Ascending aorta (tissue), 2 donors: ENCODE measurements around the gene GAREM1. TPM values are rescaled to one million over a fixed set of nuclear protein-coding genes. Genes with fewer than 3 reads are reported as not detected.

Source experiments
- DNase-seq, 2 donors: peaks; one replicate each; pipeline ENCODE4 v3.0.0-alpha.2; 2019; ENCODE audit warnings: low spot score in 2 of 2
- H3K27ac ChIP-seq, 2 donors: fragments of 200-600 bp; sonication (generic); one replicate each; pipeline ENCODE4 v1.5.1; 2016 to 2017; ENCODE audit warnings: mild to moderate bottlenecking in 1 of 2
- H3K27me3 ChIP-seq: fragments of 200-600 bp; sonication (generic); one replicate; pipeline ENCODE4 v1.5.1; 2017
- H3K36me3 ChIP-seq, 2 donors: fragments of 200-600 bp; sonication (generic); one replicate each; pipeline ENCODE4 v1.5.1; 2016
- H3K4me1 ChIP-seq, 2 donors: fragments of 200-600 bp; sonication (generic); one replicate each; pipeline ENCODE4 v1.5.1; 2016 to 2017; ENCODE audit warnings: mild to moderate bottlenecking in 1 of 2
- H3K4me3 ChIP-seq, 2 donors: fragments of 200-600 bp; sonication (generic); one replicate each; pipeline ENCODE4 v1.5.1; 2016 to 2017; ENCODE audit warnings: mild to moderate bottlenecking in 1 of 2
- H3K9me3 ChIP-seq, 2 donors: fragments of 200-600 bp; sonication (generic); one replicate each; pipeline ENCODE4 v1.5.1; 2016
- intact Hi-C: fragments of 100-400 bp; cut with DNase I; formaldehyde crosslinking; loops from one replicate; pipeline ENCODE4 v1.15.1; 2023
- total RNA-seq: library from RNA; depleted of rRNA; stranded (reverse); fragments of >200 nt; gene quantifications from one replicate; pipeline ENCODE4 v1.1.0, GENCODE V29; 2016
- TF ChIP-seq, protein P1 (sequence below), 3 experiments: fragments of 200-600 bp in 2 of 3; fragments of 450-650 bp in 1 of 3; sonication (generic) in 2 of 3; IDR thresholded peaks; one replicate each; pipeline ENCODE4 v1.5.1; 2016 to 2019; ENCODE audit warnings: antibody characterized with exemption in 3 of 3, mild to moderate bottlenecking in 1 of 3, moderate library complexity in 1 of 3

The GAREM1 gene
- total RNA-seq, 1 donor from 2014 or later, result 8.9 TPM

DNA sequence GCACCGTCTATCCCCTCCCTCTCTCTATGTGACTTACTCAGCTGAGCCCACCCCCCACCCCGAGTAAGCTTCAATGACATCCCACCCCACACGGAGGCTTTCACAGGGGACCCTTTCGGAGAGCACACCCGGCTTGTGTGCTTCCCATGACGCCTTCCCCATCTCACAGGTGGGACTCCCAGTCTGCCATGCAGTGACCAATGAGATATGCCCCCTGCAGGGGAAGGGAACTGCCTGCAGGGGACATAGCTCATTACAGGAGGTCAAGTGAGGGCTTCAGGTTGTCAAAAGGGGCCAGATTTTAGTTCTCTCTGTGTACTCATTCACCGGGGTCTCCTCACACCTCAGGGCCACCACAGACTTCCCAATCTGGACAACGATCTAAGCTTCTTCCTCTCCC lies 112.6 kb downstream of the GAREM1 start:
- TF ChIP-seq, protein P1, sequence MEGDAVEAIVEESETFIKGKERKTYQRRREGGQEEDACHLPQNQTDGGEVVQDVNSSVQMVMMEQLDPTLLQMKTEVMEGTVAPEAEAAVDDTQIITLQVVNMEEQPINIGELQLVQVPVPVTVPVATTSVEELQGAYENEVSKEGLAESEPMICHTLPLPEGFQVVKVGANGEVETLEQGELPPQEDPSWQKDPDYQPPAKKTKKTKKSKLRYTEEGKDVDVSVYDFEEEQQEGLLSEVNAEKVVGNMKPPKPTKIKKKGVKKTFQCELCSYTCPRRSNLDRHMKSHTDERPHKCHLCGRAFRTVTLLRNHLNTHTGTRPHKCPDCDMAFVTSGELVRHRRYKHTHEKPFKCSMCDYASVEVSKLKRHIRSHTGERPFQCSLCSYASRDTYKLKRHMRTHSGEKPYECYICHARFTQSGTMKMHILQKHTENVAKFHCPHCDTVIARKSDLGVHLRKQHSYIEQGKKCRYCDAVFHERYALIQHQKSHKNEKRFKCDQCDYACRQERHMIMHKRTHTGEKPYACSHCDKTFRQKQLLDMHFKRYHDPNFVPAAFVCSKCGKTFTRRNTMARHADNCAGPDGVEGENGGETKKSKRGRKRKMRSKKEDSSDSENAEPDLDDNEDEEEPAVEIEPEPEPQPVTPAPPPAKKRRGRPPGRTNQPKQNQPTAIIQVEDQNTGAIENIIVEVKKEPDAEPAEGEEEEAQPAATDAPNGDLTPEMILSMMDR (IDR thresholded peaks at IDR 0.05), result no peak
- no peak for DNase-seq
- Histone ChIP-seq H3K4me3 (no peak overlapping the region), H3K27ac (no peak overlapping the region), H3K27me3 (no peaks in the 10 kb centered on the region), H3K4me1 (peaks cover 0 to 10% of the 10 kb centered on the region in 2 donors), H3K9me3 (no peaks in the 10 kb centered on the region), H3K36me3 (no peaks in the 10 kb centered on the region)
- intact Hi-C loops, result loop anchor here (10.0 kb wide), 1 partner anchor 263 kb away; the partner anchor contains the start of gene RNF138

DNA sequence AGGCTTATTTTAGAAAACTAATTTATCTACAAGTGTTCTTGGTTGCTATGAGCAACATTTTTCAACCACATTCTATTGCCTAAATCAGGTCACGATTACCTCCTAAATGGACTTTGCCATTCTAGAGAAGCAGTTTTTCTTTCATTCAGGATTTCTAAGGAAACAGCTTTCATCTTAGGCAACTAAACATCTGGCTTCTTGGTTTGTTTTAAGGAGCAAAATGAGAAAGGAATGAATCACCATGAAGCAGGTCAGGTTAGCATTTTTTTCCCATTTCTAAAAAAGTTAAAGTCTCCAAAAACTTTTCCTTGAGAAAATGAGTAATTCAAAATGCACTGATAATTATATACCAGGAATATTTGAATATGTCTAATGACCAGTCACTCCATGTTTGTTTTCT lies 114.8 kb downstream of the GAREM1 start:
- peaks cover 0 to 20% of the 10 kb centered on the region in 2 donors for H3K4me1 ChIP-seq
- DNase-seq, result no peak
- H3K36me3 ChIP-seq, result no peaks in the 10 kb centered on the region
- H3K27me3 ChIP-seq, result no peaks in the 10 kb centered on the region
- intact Hi-C loops, result loop anchor here (10.0 kb wide), 1 partner anchor 261 kb away; the partner anchor contains the start of gene RNF138
- TF ChIP-seq, protein P1 (IDR thresholded peaks at IDR 0.05), result no peak
- H3K27ac ChIP-seq, result peak overlapping the region; percentile 23 to 45
- no peak overlapping the region for H3K4me3 ChIP-seq
- no peaks in the 10 kb centered on the region for H3K9me3 ChIP-seq

DNA sequence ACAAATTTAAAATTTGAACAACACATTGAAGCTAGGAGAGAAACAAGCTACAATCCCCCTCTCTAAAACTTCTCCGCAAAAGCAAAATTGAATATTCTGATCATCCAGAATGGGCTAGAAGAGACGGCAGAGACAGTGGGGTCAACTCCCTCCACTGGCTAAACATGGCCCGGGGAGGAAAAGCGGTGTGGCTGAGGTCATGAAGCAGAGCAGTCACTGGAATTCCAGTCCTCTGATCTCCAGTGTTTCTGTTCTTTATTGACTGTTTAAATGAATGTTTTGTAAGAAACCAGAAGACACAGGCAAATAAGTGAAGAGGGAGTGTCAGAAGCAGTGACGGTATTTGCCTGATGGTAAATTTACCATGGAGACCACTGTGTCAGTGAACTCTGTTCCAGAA lies 116.2 kb downstream of the GAREM1 start:
- H3K27ac ChIP-seq, result peak overlapping the region in 1 of 2 donors; percentile 78

DNA sequence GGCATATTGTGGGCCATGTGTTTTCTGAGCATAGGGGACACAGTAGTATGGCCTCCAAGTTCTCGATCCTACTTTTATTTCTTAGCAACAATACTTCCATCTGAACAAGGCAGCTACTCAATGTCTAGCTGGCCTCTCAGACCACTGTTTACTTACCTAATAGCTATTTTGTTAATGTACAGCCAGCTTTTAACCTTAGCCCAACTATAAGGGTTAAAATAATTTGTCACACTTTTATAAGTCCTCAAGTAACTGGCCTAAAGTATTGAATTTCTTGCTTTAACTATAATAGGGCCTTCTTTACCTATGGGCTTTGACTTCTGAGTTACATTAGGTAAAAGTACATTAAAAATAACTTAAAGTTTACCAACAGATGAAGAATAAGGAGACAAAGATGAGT lies 117.4 kb downstream of the GAREM1 start:
- no peaks in the 10 kb centered on the region for H3K9me3 ChIP-seq
- no peak for DNase-seq
- intact Hi-C loops, result loop anchor here (10.0 kb wide), 1 partner anchor 258 kb away; the partner anchor contains the start of gene RNF138
- no peaks in the 10 kb centered on the region for H3K27me3 ChIP-seq
- H3K27ac ChIP-seq, result peak overlapping the region in 1 of 2 donors; percentile 78
- TF ChIP-seq, protein P1 (IDR thresholded peaks at IDR 0.05), result no peak
- H3K4me1 ChIP-seq, result peaks cover 0 to 41% of the 10 kb centered on the region in 2 donors
- no peak overlapping the region for H3K4me3 ChIP-seq
- no peaks in the 10 kb centered on the region for H3K36me3 ChIP-seq

More for the DNA sequence above, 116.2 kb downstream of the GAREM1 start:
- H3K36me3 ChIP-seq, result no peaks in the 10 kb centered on the region
- H3K4me1 ChIP-seq, result peaks cover 0 to 29% of the 10 kb centered on the region in 2 donors
- TF ChIP-seq, protein P1 (IDR thresholded peaks at IDR 0.05), result no peak
- H3K9me3 ChIP-seq, result no peaks in the 10 kb centered on the region
- no peaks in the 10 kb centered on the region for H3K27me3 ChIP-seq
- intact Hi-C loops, result loop anchor here (10.0 kb wide), 1 partner anchor 260 kb away; the partner anchor contains the start of gene RNF138
- DNase-seq, result no peak
- H3K4me3 ChIP-seq, result no peak overlapping the region

DNA sequence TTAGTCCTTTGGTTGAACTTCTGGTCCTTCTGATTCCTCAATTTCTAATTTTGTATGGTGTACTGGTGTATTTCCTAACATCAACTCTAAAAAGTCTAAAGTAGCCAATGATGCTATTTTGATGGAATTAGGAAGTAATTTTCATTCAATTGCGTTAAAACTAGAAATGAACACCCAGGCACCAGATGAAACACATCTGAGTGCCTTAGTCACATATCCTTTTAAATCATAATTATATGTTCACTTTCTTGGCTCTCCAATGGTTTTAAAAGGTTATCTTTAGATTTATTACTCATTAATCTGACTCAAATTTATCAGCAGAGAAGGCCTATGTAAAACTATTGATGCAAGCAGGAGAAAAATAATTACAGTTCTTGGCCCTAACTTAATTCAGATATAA lies 119.7 kb downstream of the GAREM1 start:
- intact Hi-C loops, result loop anchor here (2.0 to 10.0 kb wide), 3 partner anchors 32 to 256 kb away; partner anchors contain the start of gene RNF138
- H3K4me1 ChIP-seq, result peaks cover 0 to 51% of the 10 kb centered on the region in 2 donors
- H3K36me3 ChIP-seq, result no peaks in the 10 kb centered on the region
- TF ChIP-seq, protein P1 (IDR thresholded peaks at IDR 0.05), result no peak
- no peak for DNase-seq
- peak overlapping the region; percentile 78 to 85 for H3K27ac ChIP-seq
- H3K9me3 ChIP-seq, result no peaks in the 10 kb centered on the region
- no peak overlapping the region for H3K4me3 ChIP-seq
- H3K27me3 ChIP-seq, result no peaks in the 10 kb centered on the region
